Esophagus mucosa (tissue), 1 donor: Measurements from ENCODE around the gene KANK3. TPM values are rescaled to one million over a fixed set of nuclear protein-coding genes. Genes with fewer than 3 reads are reported as not detected.
A peak's percentile ranks its signal among the peaks of the same experiment; 100 is the strongest.
"Not testable (repeated sequence)": the region's sequence is repeated elsewhere in the genome, so short reads cannot be mapped to it uniquely, and the experiment has no call there.

Experiments
- ATAC-seq: fragments of 200-7000 bp; cut with Tn5 transposase; one replicate; pipeline ENCODE4 v1.9.1; 2020
- total RNA-seq: library from RNA; stranded (reverse); gene quantifications from one replicate; pipeline ENCODE4 v1.2.4, GENCODE V29; 2023
- donor health status: DM: yes; HTN: yes; CAD: no.

KANK3 gene
- total RNA-seq, 1 donor from 2014 or later, result 1.6 TPM

- no peak for ATAC-seq
Measured at GRCh38 chr19:8336660-8337059, 6.4 kb downstream of the KANK3 start.

- ATAC-seq, result no peak
Measured at GRCh38 chr19:8336072-8336569, 6.9 kb downstream of the KANK3 start.

GRCh38 chr19:8335343-8336071 lies 7.6 kb downstream of the KANK3 start:
- peak; percentile 45 for ATAC-seq

DNA sequence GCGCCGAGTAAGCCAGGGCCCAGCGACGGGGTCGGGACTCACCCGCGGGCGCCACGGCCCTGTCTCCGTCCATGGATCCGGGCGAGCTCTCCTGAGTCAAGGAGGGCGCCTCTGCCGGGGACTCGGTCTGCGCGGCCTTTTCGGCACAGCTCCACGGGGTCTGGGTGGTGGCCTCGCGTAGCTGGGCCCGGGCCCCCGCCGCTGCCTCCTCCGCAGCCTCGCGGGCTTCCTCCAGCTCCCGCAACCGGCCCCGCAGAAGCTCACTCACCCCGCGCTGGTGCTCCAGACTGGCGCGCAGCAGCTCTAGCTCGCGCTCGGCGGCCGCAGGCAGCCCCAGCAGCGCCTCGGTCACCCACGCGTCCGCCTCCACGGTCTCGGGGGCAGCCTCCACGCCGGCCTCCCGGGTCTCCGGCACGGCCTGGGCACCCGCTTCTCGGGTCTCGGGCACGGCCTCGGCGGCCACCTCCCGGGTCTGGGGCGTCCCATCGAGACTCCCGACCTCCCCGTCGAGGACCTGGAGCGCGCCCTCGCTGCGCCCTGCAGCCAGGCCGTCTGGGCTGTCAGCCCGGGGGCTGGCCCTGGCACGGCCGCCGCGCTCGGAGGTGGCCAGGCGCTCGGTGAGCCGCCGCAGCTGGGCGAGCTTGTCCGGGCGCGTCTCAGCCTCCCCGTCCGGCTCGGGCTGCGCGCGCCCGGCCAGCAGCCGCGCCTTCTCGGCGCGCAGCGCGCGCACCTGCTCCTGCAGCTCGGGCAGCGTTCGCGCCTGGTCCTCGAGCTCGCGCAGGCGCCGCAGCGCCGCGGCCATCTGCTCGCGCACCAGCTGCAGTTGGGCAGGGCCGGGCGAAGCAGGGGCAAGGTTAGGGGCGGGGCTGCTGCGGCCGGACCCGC lies 8.4 kb downstream of the KANK3 start:
- ATAC-seq, result peak; percentile 80

DNA sequence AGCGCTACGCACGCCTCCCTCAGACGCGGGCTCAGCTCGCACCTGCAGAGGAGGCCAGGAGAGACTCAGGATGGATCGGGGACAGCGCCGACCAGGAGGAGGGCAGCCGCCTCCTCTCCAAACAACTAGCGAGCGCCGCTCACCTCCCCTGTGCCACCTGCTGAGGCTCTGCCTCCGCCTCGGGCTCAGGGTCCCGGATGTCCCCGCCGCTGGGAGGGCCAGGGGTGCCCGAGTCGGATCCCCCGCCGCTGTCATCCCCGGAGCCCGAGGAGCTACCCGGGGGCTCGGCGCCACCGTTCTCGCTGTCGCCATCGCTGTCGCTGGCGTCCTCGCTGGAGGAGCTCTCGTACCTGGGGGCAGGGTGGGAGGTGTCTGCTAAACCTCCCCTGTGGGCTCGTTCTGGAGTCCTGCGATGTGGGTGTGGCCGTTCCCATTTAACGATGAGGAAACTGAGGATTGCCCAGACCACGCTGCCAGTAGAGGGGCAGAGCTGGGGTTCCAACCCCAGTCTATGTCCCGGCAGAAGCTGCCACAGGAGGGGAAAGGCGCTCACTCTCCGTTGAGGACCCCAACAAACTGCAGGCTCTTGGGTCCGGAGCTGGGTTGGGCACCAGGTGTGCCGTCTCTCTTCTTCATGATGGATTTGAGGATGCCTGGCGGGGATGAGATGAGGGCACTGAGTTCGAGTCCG lies 9.2 kb downstream of the KANK3 start:
- ATAC-seq, result no peak

DNA sequence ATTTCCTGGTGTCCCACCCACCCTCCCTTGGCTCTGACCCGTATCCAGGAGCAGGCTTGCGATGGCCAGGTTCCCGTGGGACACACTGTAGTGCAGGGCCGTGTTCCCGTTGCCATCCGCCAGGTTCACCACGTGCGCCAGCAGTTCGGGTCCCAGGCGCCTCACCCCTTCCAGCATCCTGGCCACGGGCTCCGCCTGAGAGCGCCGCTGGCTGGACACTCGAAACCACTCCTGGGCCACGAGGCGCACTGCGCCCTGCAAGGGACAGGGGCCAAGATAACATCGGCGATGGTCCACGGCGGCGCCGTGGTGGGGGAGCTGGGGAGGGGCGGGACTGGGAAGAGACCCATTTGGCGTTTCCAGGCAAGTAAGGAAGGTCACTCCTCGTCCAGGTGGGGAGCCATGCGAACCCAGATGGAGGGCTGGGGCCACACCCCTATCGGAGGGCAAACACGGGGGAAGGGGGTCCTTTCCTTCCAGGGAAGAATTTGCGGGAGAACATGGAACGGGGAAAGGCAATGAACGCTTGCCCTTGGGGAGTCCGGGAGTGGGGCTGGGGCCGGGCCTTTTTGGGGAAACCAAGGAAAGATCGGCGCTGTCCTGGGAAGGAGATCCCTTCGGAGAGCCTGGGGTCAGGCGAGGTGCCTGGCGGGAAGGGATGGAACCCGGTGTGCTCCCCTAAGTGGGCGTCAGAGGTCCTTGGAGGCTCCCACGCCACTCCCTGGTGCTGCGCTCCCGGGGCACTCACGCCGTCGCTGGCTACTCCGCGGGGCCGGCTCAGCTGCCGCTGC lies 9.9 kb downstream of the KANK3 start:
- ATAC-seq, result peak; percentile 18

- ATAC-seq, result no peak
Measured at GRCh38 chr19:8331263-8331845, 11.7 kb downstream of the KANK3 start.

- ATAC-seq, result no peak
Measured at GRCh38 chr19:8329996-8330395, 13.1 kb downstream of the KANK3 start.

GRCh38 chr19:8325454-8325853 lies 17.6 kb downstream of the KANK3 start:
- ATAC-seq, result no peak

DNA sequence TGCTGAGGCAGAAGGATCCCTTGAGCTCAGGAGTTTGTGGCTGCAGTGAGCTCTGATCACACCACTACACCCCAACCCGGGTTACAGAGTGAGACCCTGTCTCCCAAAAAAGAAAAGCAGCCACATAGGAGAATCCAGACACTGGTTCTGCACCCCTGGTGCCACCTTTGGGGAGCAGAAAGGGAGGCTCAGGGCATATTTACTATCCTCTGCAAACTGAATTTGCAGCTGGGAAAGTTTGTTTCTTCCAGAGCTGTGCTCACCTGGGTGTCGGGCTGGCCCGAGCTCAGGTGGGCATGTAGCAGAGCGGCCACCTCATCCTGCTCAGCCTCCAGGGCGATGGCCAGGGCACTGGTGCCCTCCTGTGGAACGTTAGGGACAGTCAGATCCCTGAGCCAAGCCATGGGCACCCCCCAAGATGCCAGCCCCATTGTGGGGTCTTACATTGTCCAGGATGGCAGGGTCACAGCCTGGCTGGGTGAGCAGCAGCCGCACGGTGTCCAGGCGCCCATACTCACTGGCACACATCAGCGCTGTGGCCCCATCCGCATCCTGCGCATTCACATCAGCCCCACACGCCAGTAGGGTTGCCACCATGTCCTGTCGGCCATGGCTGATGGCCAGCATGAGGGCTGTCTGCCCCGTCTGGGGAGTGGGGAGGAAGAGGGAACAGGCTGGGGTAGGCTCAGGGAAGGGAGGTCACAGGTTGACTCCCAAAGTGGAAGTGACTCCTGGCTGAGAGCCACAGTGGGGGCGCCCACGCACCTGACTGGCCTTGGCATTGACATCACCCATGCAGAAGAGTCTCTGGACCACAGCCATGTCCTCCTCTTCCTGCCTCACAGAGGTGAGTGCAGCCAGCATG lies 18.6 kb downstream of the KANK3 start:
- ATAC-seq, result peak; percentile 2

- ATAC-seq, result no peak
Measured at GRCh38 chr19:8323781-8324185, 19.3 kb downstream of the KANK3 start.

GRCh38 chr19:8322638-8322997 lies 20.4 kb downstream of the KANK3 start:
- no peak for ATAC-seq

- peak; percentile 9 for ATAC-seq
Measured at GRCh38 chr19:8321986-8322637, 20.9 kb downstream of the KANK3 start.

GRCh38 chr19:8321067-8321985 lies 21.7 kb downstream of the KANK3 start, which contains the start of the genes NDUFA7 and RPS28:
Gene NDUFA7, minus strand, starts transcription at chr19:8321375. Its CDS starts 17 bp downstream, at chr19:8321358.
Gene RPS28, plus strand, starts transcription at chr19:8321496. Its CDS starts 35 bp downstream, at chr19:8321531.
- peak; percentile 93 for ATAC-seq

- peak; percentile 1 for ATAC-seq
Measured at GRCh38 chr19:8320564-8321066, 22.4 kb downstream of the KANK3 start.

DNA sequence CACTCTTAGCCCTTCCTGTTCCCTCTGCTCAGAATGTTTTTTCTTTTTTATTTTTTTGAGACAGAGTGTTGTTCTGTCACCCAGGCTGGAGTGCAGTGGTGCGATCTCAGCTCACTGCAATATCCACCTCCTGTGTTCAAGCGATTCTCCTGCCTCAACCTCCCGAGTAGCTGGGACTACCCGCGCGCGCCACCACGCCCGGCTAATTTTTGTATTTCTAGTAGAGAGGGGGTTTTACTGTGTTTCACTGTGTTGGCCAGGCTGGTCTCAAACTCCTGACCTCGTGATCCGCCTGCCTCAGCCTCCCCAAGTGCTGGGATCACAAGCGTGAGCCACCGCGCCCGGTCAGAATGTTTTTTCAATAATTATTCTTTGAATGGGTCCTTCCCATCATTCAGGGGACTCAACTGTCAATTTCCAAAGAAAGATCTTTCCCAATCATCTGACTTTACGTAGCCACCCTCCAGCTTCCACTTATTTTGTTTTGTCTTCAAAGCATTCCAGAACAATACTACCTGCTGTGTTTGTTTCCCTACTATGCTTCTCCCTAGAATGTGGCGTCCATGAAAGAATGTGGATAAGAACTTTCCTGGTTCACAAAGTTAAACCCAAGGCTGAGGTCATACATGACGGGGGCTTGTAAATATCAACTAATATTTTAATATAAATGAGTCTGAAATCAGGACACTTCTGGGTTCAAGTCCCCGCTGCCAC lies 23.1 kb downstream of the KANK3 start:
- no peak for ATAC-seq

DNA sequence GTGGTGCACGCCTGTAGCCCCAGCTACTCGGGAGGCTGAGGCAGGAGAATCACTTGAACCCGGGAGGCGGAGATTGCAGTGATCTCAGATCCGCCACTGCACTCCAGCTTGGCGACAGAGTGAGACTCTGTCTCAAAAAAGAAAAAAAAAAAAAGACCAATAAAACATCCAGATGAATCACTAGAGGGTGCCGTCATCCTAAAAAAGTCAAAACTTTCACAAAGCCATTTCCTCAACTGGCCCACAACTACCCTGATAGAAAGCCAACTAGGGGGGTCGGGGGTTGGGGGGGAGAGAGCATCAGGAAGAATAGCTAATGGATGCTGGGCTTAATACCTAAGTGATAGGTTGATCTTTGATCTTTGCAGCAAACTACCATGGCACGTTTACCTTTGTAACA lies 24.2 kb downstream of the KANK3 start:
- ATAC-seq, result not testable (repeated sequence)
